ENCODE results near the gene DCTD. TPM values are rescaled to one million over a fixed set of nuclear protein-coding genes. Genes with fewer than 3 reads are reported as not detected.

Gene DCTD
- total and polyA plus RNA-seq, 2 donors (not counting 1 experiment from before 2014, with no cell fraction given): 88.8 to 182 TPM

- no peaks in the 10 kb centered on the region for H4K20me1 ChIP-seq (ENCODE audit: control insufficient read depth, extremely low read depth, insufficient read depth, low read length)
- H3K4me3 ChIP-seq (replicated peaks in 1 of 4; ENCODE audit: control extremely low read depth in 1 of 4, insufficient read depth in 1 of 4, low read depth in 3 of 4, low read length in 4 of 4): no peak overlapping the region
- no peaks in the 10 kb centered on the region for H3K27me3 ChIP-seq (ENCODE audit: control insufficient read depth, insufficient read depth, low read length)
- no peak overlapping the region for H3K4me2 ChIP-seq (ENCODE audit: extremely low read depth, insufficient read depth, low read length)
- no peaks in the 10 kb centered on the region for H3K79me2 ChIP-seq (ENCODE audit: control insufficient read depth, insufficient read depth, low read length)
- DNase-seq (ENCODE audit: low read depth in 2 of 2): no peak
- no peaks in the 10 kb centered on the region for H3K36me3 ChIP-seq (ENCODE audit: control insufficient read depth, insufficient read depth, low read length)
- H3K9ac ChIP-seq (ENCODE audit: insufficient read depth, low read length): no peak overlapping the region
- no peaks in the 10 kb centered on the region for H3K9me3 ChIP-seq (ENCODE audit: control insufficient read depth, insufficient read depth, low read depth, low read length)
- TF ChIP-seq, protein P1, sequence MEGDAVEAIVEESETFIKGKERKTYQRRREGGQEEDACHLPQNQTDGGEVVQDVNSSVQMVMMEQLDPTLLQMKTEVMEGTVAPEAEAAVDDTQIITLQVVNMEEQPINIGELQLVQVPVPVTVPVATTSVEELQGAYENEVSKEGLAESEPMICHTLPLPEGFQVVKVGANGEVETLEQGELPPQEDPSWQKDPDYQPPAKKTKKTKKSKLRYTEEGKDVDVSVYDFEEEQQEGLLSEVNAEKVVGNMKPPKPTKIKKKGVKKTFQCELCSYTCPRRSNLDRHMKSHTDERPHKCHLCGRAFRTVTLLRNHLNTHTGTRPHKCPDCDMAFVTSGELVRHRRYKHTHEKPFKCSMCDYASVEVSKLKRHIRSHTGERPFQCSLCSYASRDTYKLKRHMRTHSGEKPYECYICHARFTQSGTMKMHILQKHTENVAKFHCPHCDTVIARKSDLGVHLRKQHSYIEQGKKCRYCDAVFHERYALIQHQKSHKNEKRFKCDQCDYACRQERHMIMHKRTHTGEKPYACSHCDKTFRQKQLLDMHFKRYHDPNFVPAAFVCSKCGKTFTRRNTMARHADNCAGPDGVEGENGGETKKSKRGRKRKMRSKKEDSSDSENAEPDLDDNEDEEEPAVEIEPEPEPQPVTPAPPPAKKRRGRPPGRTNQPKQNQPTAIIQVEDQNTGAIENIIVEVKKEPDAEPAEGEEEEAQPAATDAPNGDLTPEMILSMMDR (conservative IDR thresholded peaks at IDR 0.05 in 1 of 2, IDR thresholded peaks at IDR 0.05 in 1 of 2; ENCODE audit: low read depth in 1 of 2, low read length in 2 of 2): no peak
- TF ChIP-seq EZH2 (IDR thresholded peaks at IDR 0.05; ENCODE audit: low read length, missing control alignments): no peak
- no peaks in the 10 kb centered on the region for H3K4me1 ChIP-seq (ENCODE audit: control insufficient read depth, extremely low read depth, insufficient read depth, low read length)
- H2AFZ ChIP-seq (ENCODE audit: low read length): no peak overlapping the region
- H3K27ac ChIP-seq (ENCODE audit: insufficient read depth, low read length): no peak overlapping the region
Observed at GRCh38 chr4:182843808-182844325, 73.3 kb downstream of the DCTD start.

DNA sequence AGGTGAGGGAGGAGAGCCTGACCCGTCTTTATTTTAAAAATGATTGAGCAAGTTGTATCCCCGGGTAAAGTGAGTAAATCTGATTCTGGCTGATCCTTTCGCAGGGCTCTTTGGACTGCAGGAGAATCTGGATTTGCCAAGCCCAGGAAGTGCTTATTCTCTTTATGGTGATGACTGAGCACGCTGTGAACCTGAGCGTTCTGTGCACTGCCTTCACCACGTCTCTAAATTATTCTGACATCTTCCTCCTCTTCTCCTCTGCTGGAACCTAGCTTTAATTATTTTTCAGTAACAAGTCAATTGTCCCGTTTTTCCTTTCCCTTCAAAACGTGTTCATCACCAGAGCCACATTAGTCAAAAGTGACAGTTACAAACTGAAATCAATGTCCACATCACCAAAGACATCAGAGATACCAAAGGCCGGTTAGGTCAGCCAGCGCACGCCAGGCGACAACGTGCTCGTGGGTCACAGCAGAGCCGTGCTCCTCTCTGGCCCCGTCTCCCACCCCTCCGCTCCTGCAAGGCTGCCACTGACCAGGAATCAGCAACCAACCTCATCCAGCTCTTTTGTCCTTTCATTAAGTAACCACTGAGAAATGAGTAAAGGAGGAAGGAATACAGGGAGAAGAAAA lies 74.3 kb downstream of the DCTD start:
- no peak overlapping the region for H3K9ac ChIP-seq (ENCODE audit: insufficient read depth, low read length)
- no peaks in the 10 kb centered on the region for H3K4me1 ChIP-seq (ENCODE audit: control insufficient read depth, extremely low read depth, insufficient read depth, low read length)
- no peak for DNase-seq (ENCODE audit: low read depth in 2 of 2)
- H3K4me3 ChIP-seq (replicated peaks in 1 of 4; ENCODE audit: control extremely low read depth in 1 of 4, insufficient read depth in 1 of 4, low read depth in 3 of 4, low read length in 4 of 4): no peak overlapping the region
- H3K36me3 ChIP-seq (ENCODE audit: control insufficient read depth, insufficient read depth, low read length): no peaks in the 10 kb centered on the region
- TF ChIP-seq, protein P1 (conservative IDR thresholded peaks at IDR 0.05 in 1 of 2, IDR thresholded peaks at IDR 0.05 in 1 of 2; ENCODE audit: low read depth in 1 of 2, low read length in 2 of 2): no peak
- no peak for TF ChIP-seq EZH2 (IDR thresholded peaks at IDR 0.05; ENCODE audit: low read length, missing control alignments)
- H4K20me1 ChIP-seq (ENCODE audit: control insufficient read depth, extremely low read depth, insufficient read depth, low read length): no peaks in the 10 kb centered on the region
- no peaks in the 10 kb centered on the region for H3K79me2 ChIP-seq (ENCODE audit: control insufficient read depth, insufficient read depth, low read length)
- no peaks in the 10 kb centered on the region for H3K9me3 ChIP-seq (ENCODE audit: control insufficient read depth, insufficient read depth, low read depth, low read length)
- no peak overlapping the region for H3K4me2 ChIP-seq (ENCODE audit: extremely low read depth, insufficient read depth, low read length)
- H3K27me3 ChIP-seq (ENCODE audit: control insufficient read depth, insufficient read depth, low read length): no peaks in the 10 kb centered on the region
- H2AFZ ChIP-seq (ENCODE audit: low read length): no peak overlapping the region
- no peak overlapping the region for H3K27ac ChIP-seq (ENCODE audit: insufficient read depth, low read length)

- Histone ChIP-seq H3K9ac (ENCODE audit: insufficient read depth, low read length) (no peak overlapping the region), H3K9me3 (ENCODE audit: control insufficient read depth, insufficient read depth, low read depth, low read length) (no peaks in the 10 kb centered on the region), H3K36me3 (ENCODE audit: control insufficient read depth, insufficient read depth, low read length) (no peaks in the 10 kb centered on the region), H4K20me1 (ENCODE audit: control insufficient read depth, extremely low read depth, insufficient read depth, low read length) (no peaks in the 10 kb centered on the region), H3K79me2 (ENCODE audit: control insufficient read depth, insufficient read depth, low read length) (no peaks in the 10 kb centered on the region), H3K27ac (ENCODE audit: insufficient read depth, low read length) (no peak overlapping the region), H3K4me2 (ENCODE audit: extremely low read depth, insufficient read depth, low read length) (no peak overlapping the region), H3K4me1 (ENCODE audit: control insufficient read depth, extremely low read depth, insufficient read depth, low read length) (no peaks in the 10 kb centered on the region), H3K27me3 (ENCODE audit: control insufficient read depth, insufficient read depth, low read length) (no peaks in the 10 kb centered on the region), H3K4me3 (replicated peaks in 1 of 4; ENCODE audit: control extremely low read depth in 1 of 4, insufficient read depth in 1 of 4, low read depth in 3 of 4, low read length in 4 of 4) (no peak overlapping the region), H2AFZ (ENCODE audit: low read length) (no peak overlapping the region)
- TF ChIP-seq, protein P1 (conservative IDR thresholded peaks at IDR 0.05 in 1 of 2, IDR thresholded peaks at IDR 0.05 in 1 of 2; ENCODE audit: low read depth in 1 of 2, low read length in 2 of 2): no peak
- no peak for TF ChIP-seq EZH2 (IDR thresholded peaks at IDR 0.05; ENCODE audit: low read length, missing control alignments)
- no peak for DNase-seq (ENCODE audit: low read depth in 2 of 2)
Observed at GRCh38 chr4:182842104-182842600, 75.0 kb downstream of the DCTD start.

Data from fibroblast of lung (primary cell).